GM23338 (cell line): ENCODE results near the gene AREL1. TPM values are rescaled to one million over a fixed set of nuclear protein-coding genes. Genes with fewer than 3 reads are reported as not detected.

Source experiments
- ATAC-seq: fragments of 200-7000 bp; cut with Tn5 transposase; 3 replicates; pipeline ENCODE4 v1.9.1; 2020
- DNase-seq: peaks from one replicate; pipeline ENCODE4 v3.0.0-alpha.2; 2015; ENCODE audit warnings: low spot score
- H2AFZ ChIP-seq: fragments of 200-600 bp; sonication (generic); 2 replicates; pipeline ENCODE4 v1.8.0; 2016; ENCODE audit warnings: antibody characterized with exemption, mild to moderate bottlenecking, moderate library complexity
- H3F3A ChIP-seq: fragments of 200-600 bp; sonication (generic); replicated peaks from 2 replicates; pipeline ENCODE4 v1.8.0; 2017; ENCODE audit warnings: antibody characterized with exemption, mixed run types, low read depth
- H3K27ac ChIP-seq: fragments of 200-600 bp; sonication (generic); 2 replicates; pipeline ENCODE4 v1.6.1; 2016; ENCODE audit warnings: low read depth
- H3K27me3 ChIP-seq: fragments of 200-600 bp; sonication (generic); 2 replicates; pipeline ENCODE4 v1.8.0; 2016; ENCODE audit warnings: mild to moderate bottlenecking, mixed run types, moderate library complexity; ENCODE audit not compliant: insufficient read depth
- H3K36me3 ChIP-seq: fragments of 200-600 bp; sonication (generic); 2 replicates; pipeline ENCODE4 v1.8.0; 2016; ENCODE audit warnings: mild to moderate bottlenecking; ENCODE audit not compliant: insufficient read depth
- H3K4me1 ChIP-seq: fragments of 200-600 bp; sonication (generic); 2 replicates; pipeline ENCODE4 v1.8.0; 2016; ENCODE audit warnings: mild to moderate bottlenecking, moderate library complexity; ENCODE audit not compliant: insufficient read depth
- H3K4me2 ChIP-seq: fragments of 200-600 bp; sonication (generic); 2 replicates; pipeline ENCODE4 v1.7.1; 2017; ENCODE audit warnings: mixed run types
- H3K4me3 ChIP-seq: fragments of 200-600 bp; sonication (generic); 2 replicates; pipeline ENCODE4 v1.6.1; 2016; ENCODE audit warnings: mixed run types
- H3K79me2 ChIP-seq: fragments of 200-600 bp; sonication (generic); replicated peaks from 2 replicates; pipeline ENCODE4 v1.8.0; 2017; ENCODE audit warnings: mild to moderate bottlenecking; ENCODE audit not compliant: insufficient read depth
- H3K9me2 ChIP-seq: fragments of 200-600 bp; sonication (generic); 2 replicates; pipeline ENCODE4 v1.8.0; 2017; ENCODE audit not compliant: insufficient read depth
- H4K20me1 ChIP-seq: fragments of 200-600 bp; sonication (generic); replicated peaks from 2 replicates; pipeline ENCODE4 v1.8.0; 2017; ENCODE audit warnings: mild to moderate bottlenecking; ENCODE audit not compliant: insufficient read depth
- H3K27ac Mint-ChIP-seq: 2 replicates; pipeline ENCODE4 v1.8.0; 2020; ENCODE audit warnings: inconsistent platforms, mild to moderate bottlenecking, moderate library complexity, mixed read lengths
- H3K27me3 Mint-ChIP-seq: 3 replicates; pipeline ENCODE4 v1.8.0; 2022; ENCODE audit warnings: low read depth, mild to moderate bottlenecking, moderate library complexity, mixed read lengths, inconsistent platforms; ENCODE audit not compliant: insufficient read depth, poor library complexity
- H3K36me3 Mint-ChIP-seq: 3 replicates; pipeline ENCODE4 v1.8.0; 2021; ENCODE audit warnings: low read depth, mild to moderate bottlenecking, inconsistent platforms, moderate library complexity, mixed read lengths
- H3K4me1 Mint-ChIP-seq: 3 replicates; pipeline ENCODE4 v1.8.0; 2020; ENCODE audit warnings: mild to moderate bottlenecking, inconsistent platforms, mixed read lengths
- H3K4me3 Mint-ChIP-seq: 3 replicates; pipeline ENCODE4 v1.8.0; 2021; ENCODE audit warnings: moderate library complexity, mild to moderate bottlenecking, inconsistent platforms, mixed read lengths
- H3K9me3 Mint-ChIP-seq: 3 replicates; pipeline ENCODE4 v1.8.0; 2020; ENCODE audit warnings: moderate library complexity, mild to moderate bottlenecking, inconsistent platforms, mixed read lengths
- CREB1 ChIP-seq: fragments of 250-450 bp; sonication (Bioruptor Pico); IDR thresholded peaks from 2 replicates; pipeline ENCODE4 v1.5.0; 2020; ENCODE audit warnings: low read depth, mild to moderate bottlenecking, moderate library complexity
- EZH2 ChIP-seq: fragments of 200-600 bp; sonication (generic); IDR thresholded peaks from one replicate; pipeline ENCODE4 v1.8.0; 2017; ENCODE audit warnings: antibody characterized with exemption, mild to moderate bottlenecking, low read depth; ENCODE audit not compliant: unreplicated experiment
- EZH2phosphoT487 ChIP-seq: fragments of 200-600 bp; sonication (generic); IDR thresholded peaks from one replicate; pipeline ENCODE4 v1.8.1; 2018; ENCODE audit warnings: antibody characterized with exemption; ENCODE audit not compliant: unreplicated experiment
- JUNB ChIP-seq: IDR thresholded peaks from one replicate; pipeline ENCODE4 v1.6.1; 2016; ENCODE audit warnings: antibody characterized with exemption; ENCODE audit not compliant: unreplicated experiment
- NANOG ChIP-seq: IDR thresholded peaks from 2 replicates; pipeline ENCODE4 v1.6.1; 2016; ENCODE audit warnings: antibody characterized with exemption, borderline replicate concordance
- POLR2AphosphoS5 ChIP-seq: IDR thresholded peaks from 2 replicates; pipeline ENCODE4 v1.6.1; 2016; ENCODE audit warnings: antibody characterized with exemption, low read depth
- ZNF114 ChIP-seq: fragments of 250-450 bp; sonication (Bioruptor Pico); IDR thresholded peaks from 2 replicates; pipeline ENCODE4 v1.5.0; 2020; ENCODE audit warnings: mild to moderate bottlenecking, moderate library complexity
- ZNF331 ChIP-seq: fragments of 250-450 bp; sonication (Bioruptor Pico); IDR thresholded peaks from 2 replicates; pipeline ENCODE4 v1.5.0; 2020; ENCODE audit warnings: low read depth, mild to moderate bottlenecking, moderate library complexity
- polyA plus RNA-seq: library from polyadenylated mRNA; unstranded; fragments of >200 nt; fragmentation: Nextera tagmentation; extraction: Ambion mirVana; gene quantifications from 2 replicates; pipeline ENCODE4 v1.2.1, GENCODE V29; 2016
- total RNA-seq: library from RNA; depleted of rRNA; stranded (reverse); fragments of >200 nt; shearing (Covaris generic); gene quantifications from 2 replicates; pipeline ENCODE4 v1.2.3, GENCODE V29; 2014
- TF ChIP-seq, protein P1 (sequence below): fragments of 250-450 bp; sonication (Bioruptor Pico); IDR thresholded peaks from 2 replicates; pipeline ENCODE4 v1.5.0; 2020; ENCODE audit warnings: mild to moderate bottlenecking, moderate library complexity
- TF ChIP-seq, protein P2 (sequence below): IDR thresholded peaks from 2 replicates; pipeline ENCODE4 v1.6.1; 2016; ENCODE audit warnings: antibody characterized with exemption
- TF ChIP-seq, protein P3 (sequence below): IDR thresholded peaks from one replicate; pipeline ENCODE4 v1.6.1; 2018; ENCODE audit warnings: antibody characterized with exemption; ENCODE audit not compliant: unreplicated experiment

AREL1 gene
- total and polyA plus RNA-seq, 2 experiments from 2014 or later: 7.5 to 23.6 TPM

DNA sequence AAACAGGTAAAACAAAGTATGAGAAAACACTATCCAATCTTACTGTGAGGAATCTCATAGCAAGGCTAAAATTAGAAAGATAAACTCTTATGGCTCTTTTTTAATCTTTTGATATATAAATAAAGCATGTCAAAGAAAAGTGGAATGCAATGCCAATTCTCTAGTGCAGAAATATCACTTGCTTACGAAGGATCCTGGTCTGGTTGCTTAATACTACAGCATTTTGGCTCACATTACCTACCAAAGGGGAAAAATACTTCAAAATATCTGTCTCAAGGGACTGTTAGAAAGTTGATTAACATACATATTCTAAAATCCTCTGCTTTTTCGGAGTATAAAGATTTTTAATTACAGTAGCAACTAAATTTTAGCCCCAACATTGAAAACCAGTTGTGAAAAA lies 21.4 kb downstream of the AREL1 start (continued):
- TF ChIP-seq, protein P1, sequence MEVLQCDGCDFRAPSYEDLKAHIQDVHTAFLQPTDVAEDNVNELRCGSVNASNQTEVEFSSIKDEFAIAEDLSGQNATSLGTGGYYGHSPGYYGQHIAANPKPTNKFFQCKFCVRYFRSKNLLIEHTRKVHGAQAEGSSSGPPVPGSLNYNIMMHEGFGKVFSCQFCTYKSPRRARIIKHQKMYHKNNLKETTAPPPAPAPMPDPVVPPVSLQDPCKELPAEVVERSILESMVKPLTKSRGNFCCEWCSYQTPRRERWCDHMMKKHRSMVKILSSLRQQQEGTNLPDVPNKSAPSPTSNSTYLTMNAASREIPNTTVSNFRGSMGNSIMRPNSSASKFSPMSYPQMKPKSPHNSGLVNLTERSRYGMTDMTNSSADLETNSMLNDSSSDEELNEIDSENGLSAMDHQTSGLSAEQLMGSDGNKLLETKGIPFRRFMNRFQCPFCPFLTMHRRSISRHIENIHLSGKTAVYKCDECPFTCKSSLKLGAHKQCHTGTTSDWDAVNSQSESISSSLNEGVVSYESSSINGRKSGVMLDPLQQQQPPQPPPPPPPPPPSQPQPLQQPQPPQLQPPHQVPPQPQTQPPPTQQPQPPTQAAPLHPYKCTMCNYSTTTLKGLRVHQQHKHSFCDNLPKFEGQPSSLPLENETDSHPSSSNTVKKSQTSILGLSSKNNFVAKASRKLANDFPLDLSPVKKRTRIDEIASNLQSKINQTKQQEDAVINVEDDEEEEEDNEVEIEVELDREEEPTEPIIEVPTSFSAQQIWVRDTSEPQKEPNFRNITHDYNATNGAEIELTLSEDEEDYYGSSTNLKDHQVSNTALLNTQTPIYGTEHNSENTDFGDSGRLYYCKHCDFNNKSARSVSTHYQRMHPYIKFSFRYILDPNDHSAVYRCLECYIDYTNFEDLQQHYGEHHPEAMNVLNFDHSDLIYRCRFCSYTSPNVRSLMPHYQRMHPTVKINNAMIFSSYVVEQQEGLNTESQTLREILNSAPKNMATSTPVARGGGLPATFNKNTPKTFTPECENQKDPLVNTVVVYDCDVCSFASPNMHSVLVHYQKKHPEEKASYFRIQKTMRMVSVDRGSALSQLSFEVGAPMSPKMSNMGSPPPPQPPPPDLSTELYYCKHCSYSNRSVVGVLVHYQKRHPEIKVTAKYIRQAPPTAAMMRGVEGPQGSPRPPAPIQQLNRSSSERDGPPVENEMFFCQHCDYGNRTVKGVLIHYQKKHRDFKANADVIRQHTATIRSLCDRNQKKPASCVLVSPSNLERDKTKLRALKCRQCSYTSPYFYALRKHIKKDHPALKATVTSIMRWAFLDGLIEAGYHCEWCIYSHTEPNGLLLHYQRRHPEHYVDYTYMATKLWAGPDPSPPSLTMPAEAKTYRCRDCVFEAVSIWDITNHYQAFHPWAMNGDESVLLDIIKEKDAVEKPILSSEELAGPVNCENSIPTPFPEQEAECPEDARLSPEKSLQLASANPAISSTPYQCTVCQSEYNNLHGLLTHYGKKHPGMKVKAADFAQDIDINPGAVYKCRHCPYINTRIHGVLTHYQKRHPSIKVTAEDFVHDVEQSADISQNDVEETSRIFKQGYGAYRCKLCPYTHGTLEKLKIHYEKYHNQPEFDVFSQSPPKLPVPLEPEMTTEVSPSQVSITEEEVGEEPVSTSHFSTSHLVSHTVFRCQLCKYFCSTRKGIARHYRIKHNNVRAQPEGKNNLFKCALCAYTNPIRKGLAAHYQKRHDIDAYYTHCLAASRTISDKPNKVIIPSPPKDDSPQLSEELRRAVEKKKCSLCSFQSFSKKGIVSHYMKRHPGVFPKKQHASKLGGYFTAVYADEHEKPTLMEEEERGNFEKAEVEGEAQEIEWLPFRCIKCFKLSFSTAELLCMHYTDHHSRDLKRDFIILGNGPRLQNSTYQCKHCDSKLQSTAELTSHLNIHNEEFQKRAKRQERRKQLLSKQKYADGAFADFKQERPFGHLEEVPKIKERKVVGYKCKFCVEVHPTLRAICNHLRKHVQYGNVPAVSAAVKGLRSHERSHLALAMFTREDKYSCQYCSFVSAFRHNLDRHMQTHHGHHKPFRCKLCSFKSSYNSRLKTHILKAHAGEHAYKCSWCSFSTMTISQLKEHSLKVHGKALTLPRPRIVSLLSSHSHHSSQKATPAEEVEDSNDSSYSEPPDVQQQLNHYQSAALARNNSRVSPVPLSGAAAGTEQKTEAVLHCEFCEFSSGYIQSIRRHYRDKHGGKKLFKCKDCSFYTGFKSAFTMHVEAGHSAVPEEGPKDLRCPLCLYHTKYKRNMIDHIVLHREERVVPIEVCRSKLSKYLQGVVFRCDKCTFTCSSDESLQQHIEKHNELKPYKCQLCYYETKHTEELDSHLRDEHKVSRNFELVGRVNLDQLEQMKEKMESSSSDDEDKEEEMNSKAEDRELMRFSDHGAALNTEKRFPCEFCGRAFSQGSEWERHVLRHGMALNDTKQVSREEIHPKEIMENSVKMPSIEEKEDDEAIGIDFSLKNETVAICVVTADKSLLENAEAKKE (CRISPR knock-in tag): no peak
- TF ChIP-seq ZNF114 (CRISPR knock-in tag) (no peak), CREB1 (CRISPR knock-in tag) (no peak), EZH2 (no peak), POLR2AphosphoS5 (no peak), ZNF331 (CRISPR knock-in tag) (no peak)
- TF ChIP-seq, protein P2, sequence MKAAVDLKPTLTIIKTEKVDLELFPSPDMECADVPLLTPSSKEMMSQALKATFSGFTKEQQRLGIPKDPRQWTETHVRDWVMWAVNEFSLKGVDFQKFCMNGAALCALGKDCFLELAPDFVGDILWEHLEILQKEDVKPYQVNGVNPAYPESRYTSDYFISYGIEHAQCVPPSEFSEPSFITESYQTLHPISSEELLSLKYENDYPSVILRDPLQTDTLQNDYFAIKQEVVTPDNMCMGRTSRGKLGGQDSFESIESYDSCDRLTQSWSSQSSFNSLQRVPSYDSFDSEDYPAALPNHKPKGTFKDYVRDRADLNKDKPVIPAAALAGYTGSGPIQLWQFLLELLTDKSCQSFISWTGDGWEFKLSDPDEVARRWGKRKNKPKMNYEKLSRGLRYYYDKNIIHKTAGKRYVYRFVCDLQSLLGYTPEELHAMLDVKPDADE: no peak

DNA sequence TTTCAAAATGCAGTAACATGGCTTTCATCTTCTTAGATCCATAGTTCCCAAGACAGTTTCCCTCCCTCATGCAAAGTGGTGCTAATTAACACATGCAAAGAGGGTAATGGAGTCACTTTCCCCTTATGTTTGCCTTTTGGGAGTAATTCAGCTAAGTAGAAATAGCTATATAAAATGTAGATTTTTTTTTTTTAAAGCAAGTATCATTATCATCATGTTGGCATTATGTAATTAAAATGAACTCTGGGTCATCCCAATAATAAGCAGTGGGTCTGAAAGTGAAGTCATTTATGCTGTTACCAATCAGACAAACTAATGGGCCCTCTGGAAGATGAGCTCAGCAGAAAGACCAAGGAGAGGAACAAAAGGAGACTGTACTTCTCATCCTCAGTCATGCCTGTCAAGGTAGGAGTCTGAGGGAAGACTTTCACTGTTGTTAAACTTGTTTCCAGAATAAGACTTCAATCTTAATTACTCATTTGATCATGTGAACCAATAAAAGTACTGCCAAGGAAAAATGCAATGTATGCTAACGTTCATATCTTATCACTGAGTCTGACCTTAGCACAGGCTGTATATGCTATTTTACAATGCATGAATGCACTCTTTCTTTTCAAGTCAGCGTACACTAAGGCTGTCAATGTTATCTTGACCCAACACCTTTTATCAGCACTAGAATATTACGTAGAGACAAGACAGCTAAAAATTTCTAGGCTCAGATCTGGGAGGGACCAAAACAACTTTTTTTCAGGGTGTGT lies 26.8 kb downstream of the AREL1 start:
- H3K27ac Mint-ChIP-seq: peak overlapping the region; percentile 39; the same call in 1 of the 2 replicates
- ATAC-seq: peak; percentile 31; the same call in 1 of the 3 replicates
- TF ChIP-seq, protein P2: no peak
- no peak for TF ChIP-seq NANOG
- no peak for TF ChIP-seq JUNB
- TF ChIP-seq ZNF331 (CRISPR knock-in tag): no peak
- TF ChIP-seq, protein P3, sequence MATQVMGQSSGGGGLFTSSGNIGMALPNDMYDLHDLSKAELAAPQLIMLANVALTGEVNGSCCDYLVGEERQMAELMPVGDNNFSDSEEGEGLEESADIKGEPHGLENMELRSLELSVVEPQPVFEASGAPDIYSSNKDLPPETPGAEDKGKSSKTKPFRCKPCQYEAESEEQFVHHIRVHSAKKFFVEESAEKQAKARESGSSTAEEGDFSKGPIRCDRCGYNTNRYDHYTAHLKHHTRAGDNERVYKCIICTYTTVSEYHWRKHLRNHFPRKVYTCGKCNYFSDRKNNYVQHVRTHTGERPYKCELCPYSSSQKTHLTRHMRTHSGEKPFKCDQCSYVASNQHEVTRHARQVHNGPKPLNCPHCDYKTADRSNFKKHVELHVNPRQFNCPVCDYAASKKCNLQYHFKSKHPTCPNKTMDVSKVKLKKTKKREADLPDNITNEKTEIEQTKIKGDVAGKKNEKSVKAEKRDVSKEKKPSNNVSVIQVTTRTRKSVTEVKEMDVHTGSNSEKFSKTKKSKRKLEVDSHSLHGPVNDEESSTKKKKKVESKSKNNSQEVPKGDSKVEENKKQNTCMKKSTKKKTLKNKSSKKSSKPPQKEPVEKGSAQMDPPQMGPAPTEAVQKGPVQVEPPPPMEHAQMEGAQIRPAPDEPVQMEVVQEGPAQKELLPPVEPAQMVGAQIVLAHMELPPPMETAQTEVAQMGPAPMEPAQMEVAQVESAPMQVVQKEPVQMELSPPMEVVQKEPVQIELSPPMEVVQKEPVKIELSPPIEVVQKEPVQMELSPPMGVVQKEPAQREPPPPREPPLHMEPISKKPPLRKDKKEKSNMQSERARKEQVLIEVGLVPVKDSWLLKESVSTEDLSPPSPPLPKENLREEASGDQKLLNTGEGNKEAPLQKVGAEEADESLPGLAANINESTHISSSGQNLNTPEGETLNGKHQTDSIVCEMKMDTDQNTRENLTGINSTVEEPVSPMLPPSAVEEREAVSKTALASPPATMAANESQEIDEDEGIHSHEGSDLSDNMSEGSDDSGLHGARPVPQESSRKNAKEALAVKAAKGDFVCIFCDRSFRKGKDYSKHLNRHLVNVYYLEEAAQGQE: no peak
- TF ChIP-seq EZH2: no peak
- TF ChIP-seq EZH2phosphoT487: no peak
- no peak for TF ChIP-seq ZNF114 (CRISPR knock-in tag)

More for the DNA sequence above, 26.8 kb downstream of the AREL1 start:
- no peaks in the 10 kb centered on the region for H3K27me3 ChIP-seq
- H3K4me1 ChIP-seq: peaks cover 10% of the 10 kb centered on the region
- peaks cover 3% of the 10 kb centered on the region; the same call in 1 of the 2 replicates for H4K20me1 ChIP-seq
- H3K36me3 ChIP-seq: peaks cover 12% of the 10 kb centered on the region
- Mint-ChIP-seq H3K4me3 (no peak overlapping the region), H3K27me3 (no peaks in the 10 kb centered on the region), H3K4me1 (peaks cover 14% of the 10 kb centered on the region), H3K36me3 (peaks cover 45% of the 10 kb centered on the region), H3K9me3 (no peaks in the 10 kb centered on the region)
- H3K9me2 ChIP-seq: no peaks in the 10 kb centered on the region
- no peaks in the 10 kb centered on the region; the same call in 1 of the 2 replicates for H3K79me2 ChIP-seq
- no peak overlapping the region for H3K27ac ChIP-seq
- no peaks in the 10 kb centered on the region for H3F3A ChIP-seq
- H3K4me2 ChIP-seq: no peak overlapping the region
- no peak overlapping the region for H3K4me3 ChIP-seq
- H2AFZ ChIP-seq: no peak overlapping the region
- DNase-seq: peak; percentile 22
